HCT116 (cell line): ENCODE results near the gene NDUFB3.

Experiments
- CBX3 ChIP-seq: IDR thresholded peaks from 2 replicates; pipeline ENCODE4 v1.6.1; 2012; ENCODE audit warnings: low read depth
- EGR1 ChIP-seq: IDR thresholded peaks from 2 replicates; pipeline ENCODE4 v1.6.1; 2012; ENCODE audit warnings: low read depth
- EZH2 ChIP-seq: fragments of 200-600 bp; sonication (generic); IDR thresholded peaks from 2 replicates; pipeline ENCODE4 v1.6.1; 2017; ENCODE audit warnings: antibody characterized with exemption, mixed run types
- EZH2phosphoT487 ChIP-seq: fragments of 200-600 bp; IDR thresholded peaks from 2 replicates; pipeline ENCODE4 v1.6.1; 2018; ENCODE audit warnings: antibody characterized with exemption, borderline replicate concordance
- FOSL1 ChIP-seq: IDR thresholded peaks from 2 replicates; pipeline ENCODE4 v1.6.1; 2012; ENCODE audit warnings: low read depth
- POLR2A ChIP-seq: IDR thresholded peaks from 2 replicates; pipeline ENCODE4 v1.7.0; 2011; ENCODE audit warnings: borderline replicate concordance; ENCODE audit not compliant: insufficient read depth, insufficient read length; ENCODE audit errors: extremely low read depth
- POLR2AphosphoS5 ChIP-seq: IDR thresholded peaks from 2 replicates; pipeline ENCODE4 v1.6.1; 2011; ENCODE audit warnings: mild to moderate bottlenecking, low read depth, low read length, moderate library complexity
- SRF ChIP-seq: IDR thresholded peaks from 2 replicates; pipeline ENCODE4 v1.6.1; 2012; ENCODE audit warnings: low read depth
- TCF7L2 ChIP-seq: IDR thresholded peaks from 2 replicates; pipeline ENCODE4 v1.7.0; 2011; ENCODE audit warnings: borderline replicate concordance, inconsistent platforms; ENCODE audit not compliant: insufficient read depth, insufficient read length; ENCODE audit errors: extremely low read depth
- YY1 ChIP-seq: IDR thresholded peaks from 2 replicates; pipeline ENCODE4 v1.6.1; 2011; ENCODE audit warnings: low read length, low read depth, moderate library complexity, mild to moderate bottlenecking; ENCODE audit not compliant: insufficient replicate concordance; ENCODE audit errors: extremely low read depth
- TF ChIP-seq, protein P1 (sequence below), 3 experiments: fragments of 200-600 bp in 1 of 3; sonication (generic) in 1 of 3; IDR thresholded peaks in 2 of 3; conservative IDR thresholded peaks in 1 of 3; 2 replicates each; pipeline ENCODE4 v1.5.1; 2012 to 2017; ENCODE audit warnings: low read depth in 2 of 3, low read length in 2 of 3, antibody characterized with exemption in 1 of 3, borderline replicate concordance in 1 of 3, control low read depth in 1 of 3, mild to moderate bottlenecking in 1 of 3, mixed read lengths in 1 of 3, mixed run types in 1 of 3, moderate library complexity in 1 of 3; ENCODE audit not compliant: insufficient read depth in 1 of 3
- TF ChIP-seq, protein P2 (sequence below): IDR thresholded peaks from 2 replicates; pipeline ENCODE4 v1.6.1; 2012
- TF ChIP-seq, protein P3 (sequence below): IDR thresholded peaks from 2 replicates; pipeline ENCODE4 v1.6.1; 2011; ENCODE audit warnings: mild to moderate bottlenecking, low read length, moderate library complexity; ENCODE audit not compliant: insufficient replicate concordance; ENCODE audit errors: extremely low read depth
- TF ChIP-seq, protein P4 (sequence below): IDR thresholded peaks from 2 replicates; pipeline ENCODE4 v1.6.1; 2012

DNA sequence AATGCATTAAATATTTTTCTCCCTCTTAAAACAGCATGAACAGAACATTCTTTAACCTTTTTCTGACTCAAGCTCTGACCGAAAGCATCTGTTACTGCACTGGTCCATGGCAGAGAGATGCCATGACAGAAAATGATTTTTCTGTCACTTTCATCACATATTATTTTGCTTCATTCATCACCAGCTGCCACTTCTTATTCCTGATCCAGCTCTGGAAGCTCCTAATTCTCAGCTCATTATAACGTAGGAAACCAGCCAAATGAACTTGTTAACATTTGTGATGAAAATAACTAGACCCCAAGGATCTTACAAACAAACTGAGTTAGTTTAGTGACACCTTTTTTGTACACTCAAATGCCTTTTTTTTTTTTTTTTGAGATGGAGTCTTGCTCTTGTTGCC is 36.5 kb downstream of the NDUFB3 start:
- no peak for TF ChIP-seq EZH2
- no peak for TF ChIP-seq EGR1
- TF ChIP-seq POLR2A, result no peak
- TF ChIP-seq SRF, result no peak
- no peak for TF ChIP-seq CBX3
- TF ChIP-seq, protein P1, sequence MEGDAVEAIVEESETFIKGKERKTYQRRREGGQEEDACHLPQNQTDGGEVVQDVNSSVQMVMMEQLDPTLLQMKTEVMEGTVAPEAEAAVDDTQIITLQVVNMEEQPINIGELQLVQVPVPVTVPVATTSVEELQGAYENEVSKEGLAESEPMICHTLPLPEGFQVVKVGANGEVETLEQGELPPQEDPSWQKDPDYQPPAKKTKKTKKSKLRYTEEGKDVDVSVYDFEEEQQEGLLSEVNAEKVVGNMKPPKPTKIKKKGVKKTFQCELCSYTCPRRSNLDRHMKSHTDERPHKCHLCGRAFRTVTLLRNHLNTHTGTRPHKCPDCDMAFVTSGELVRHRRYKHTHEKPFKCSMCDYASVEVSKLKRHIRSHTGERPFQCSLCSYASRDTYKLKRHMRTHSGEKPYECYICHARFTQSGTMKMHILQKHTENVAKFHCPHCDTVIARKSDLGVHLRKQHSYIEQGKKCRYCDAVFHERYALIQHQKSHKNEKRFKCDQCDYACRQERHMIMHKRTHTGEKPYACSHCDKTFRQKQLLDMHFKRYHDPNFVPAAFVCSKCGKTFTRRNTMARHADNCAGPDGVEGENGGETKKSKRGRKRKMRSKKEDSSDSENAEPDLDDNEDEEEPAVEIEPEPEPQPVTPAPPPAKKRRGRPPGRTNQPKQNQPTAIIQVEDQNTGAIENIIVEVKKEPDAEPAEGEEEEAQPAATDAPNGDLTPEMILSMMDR (IDR thresholded peaks at IDR 0.05 in 2 of 3, conservative IDR thresholded peaks at IDR 0.05 in 1 of 3; ENCODE audit: borderline replicate concordance in 1 of 3, insufficient read depth in 1 of 3, low read depth in 2 of 3, low read length in 2 of 3), result no peak
- TF ChIP-seq YY1, result no peak
- TF ChIP-seq EZH2phosphoT487, result no peak
- no peak for TF ChIP-seq FOSL1
- no peak for TF ChIP-seq TCF7L2
- TF ChIP-seq, protein P2, sequence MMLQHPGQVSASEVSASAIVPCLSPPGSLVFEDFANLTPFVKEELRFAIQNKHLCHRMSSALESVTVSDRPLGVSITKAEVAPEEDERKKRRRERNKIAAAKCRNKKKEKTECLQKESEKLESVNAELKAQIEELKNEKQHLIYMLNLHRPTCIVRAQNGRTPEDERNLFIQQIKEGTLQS, result no peak
- no peak for TF ChIP-seq POLR2AphosphoS5
- TF ChIP-seq, protein P3, sequence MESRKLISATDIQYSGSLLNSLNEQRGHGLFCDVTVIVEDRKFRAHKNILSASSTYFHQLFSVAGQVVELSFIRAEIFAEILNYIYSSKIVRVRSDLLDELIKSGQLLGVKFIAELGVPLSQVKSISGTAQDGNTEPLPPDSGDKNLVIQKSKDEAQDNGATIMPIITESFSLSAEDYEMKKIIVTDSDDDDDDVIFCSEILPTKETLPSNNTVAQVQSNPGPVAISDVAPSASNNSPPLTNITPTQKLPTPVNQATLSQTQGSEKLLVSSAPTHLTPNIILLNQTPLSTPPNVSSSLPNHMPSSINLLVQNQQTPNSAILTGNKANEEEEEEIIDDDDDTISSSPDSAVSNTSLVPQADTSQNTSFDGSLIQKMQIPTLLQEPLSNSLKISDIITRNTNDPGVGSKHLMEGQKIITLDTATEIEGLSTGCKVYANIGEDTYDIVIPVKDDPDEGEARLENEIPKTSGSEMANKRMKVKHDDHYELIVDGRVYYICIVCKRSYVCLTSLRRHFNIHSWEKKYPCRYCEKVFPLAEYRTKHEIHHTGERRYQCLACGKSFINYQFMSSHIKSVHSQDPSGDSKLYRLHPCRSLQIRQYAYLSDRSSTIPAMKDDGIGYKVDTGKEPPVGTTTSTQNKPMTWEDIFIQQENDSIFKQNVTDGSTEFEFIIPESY, result no peak
- TF ChIP-seq, protein P4, sequence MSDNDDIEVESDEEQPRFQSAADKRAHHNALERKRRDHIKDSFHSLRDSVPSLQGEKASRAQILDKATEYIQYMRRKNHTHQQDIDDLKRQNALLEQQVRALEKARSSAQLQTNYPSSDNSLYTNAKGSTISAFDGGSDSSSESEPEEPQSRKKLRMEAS, result no peak
